Keratinocyte (primary cell): ENCODE data around the gene FASTKD1. TPM values are rescaled to one million over a fixed set of nuclear protein-coding genes. Genes with fewer than 3 reads are reported as not detected.
"Not testable (repeated sequence)": the region's sequence is repeated elsewhere in the genome, so short reads cannot be mapped to it uniquely, and the experiment has no call there.

Source experiments
- DNase-seq: peaks from one replicate; pipeline ENCODE4 v3.0.0-alpha.2; 2011; ENCODE audit warnings: low read depth, missing footprints, low spot score
- FAIRE-seq: peaks from 2 replicates; lab custom pipeline; 2011; peaks lifted over from hg19 to GRCh38; lab: Jason Lieb, UNC
- H2AFZ ChIP-seq: 2 replicates; pipeline ENCODE4 v1.6.0; 2012; ENCODE audit warnings: low read length, control low read depth, inconsistent platforms; ENCODE audit not compliant: control insufficient read depth
- H3K27ac ChIP-seq: 2 replicates; pipeline ENCODE4 v1.5.1; 2011; ENCODE audit warnings: low read length; ENCODE audit not compliant: control insufficient read depth, insufficient read depth
- H3K27me3 ChIP-seq: 3 replicates; pipeline ENCODE4 v1.6.0; 2011; ENCODE audit warnings: low read length; ENCODE audit not compliant: control insufficient read depth, insufficient read depth; ENCODE audit errors: extremely low read depth
- H3K36me3 ChIP-seq, 2 experiments: 2 replicates in 1 of 2; 3 replicates in 1 of 2; pipeline ENCODE4 v1.5.1; 2011; ENCODE audit warnings: low read length in 2 of 2, mild to moderate bottlenecking in 1 of 2; ENCODE audit not compliant: control insufficient read depth in 2 of 2, insufficient read depth in 2 of 2; ENCODE audit errors: extremely low read depth in 1 of 2
- H3K4me1 ChIP-seq: 3 replicates; pipeline ENCODE4 v1.5.1; 2011; ENCODE audit warnings: low read length; ENCODE audit not compliant: control insufficient read depth, insufficient read depth; ENCODE audit errors: extremely low read depth
- H3K4me2 ChIP-seq: 3 replicates; pipeline ENCODE4 v1.6.0; 2011; ENCODE audit warnings: low read depth, low read length; ENCODE audit not compliant: control insufficient read depth, insufficient read depth; ENCODE audit errors: extremely low read depth
- H3K4me3 ChIP-seq, 3 experiments: fragments of 200-600 bp in 1 of 3; sonication (generic) in 1 of 3; 2 replicates in 2 of 3; 3 replicates in 1 of 3; pipeline ENCODE4 v1.5.1; 2011 to 2016; ENCODE audit warnings: low read length in 3 of 3, mild to moderate bottlenecking in 3 of 3, control low read depth in 2 of 3, inconsistent platforms in 1 of 3, low read depth in 1 of 3, mixed read lengths in 1 of 3, mixed run types in 1 of 3, moderate library complexity in 1 of 3; ENCODE audit not compliant: control insufficient read depth in 2 of 3, insufficient read depth in 2 of 3; ENCODE audit errors: extremely low read depth in 1 of 3
- H3K79me2 ChIP-seq: 2 replicates; pipeline ENCODE4 v1.6.0; 2012; ENCODE audit warnings: low read length; ENCODE audit not compliant: control insufficient read depth, insufficient read depth
- H3K9ac ChIP-seq: 3 replicates; pipeline ENCODE4 v1.6.0; 2011; ENCODE audit warnings: low read length; ENCODE audit not compliant: control insufficient read depth, insufficient read depth; ENCODE audit errors: extremely low read depth
- H3K9me1 ChIP-seq: 3 replicates; pipeline ENCODE4 v1.6.0; 2011; ENCODE audit warnings: low read length; ENCODE audit not compliant: control insufficient read depth, insufficient read depth; ENCODE audit errors: extremely low read depth
- H3K9me3 ChIP-seq: 2 replicates; pipeline ENCODE4 v1.5.1; 2012; ENCODE audit warnings: low read depth, low read length; ENCODE audit not compliant: control insufficient read depth
- H4K20me1 ChIP-seq: 3 replicates; pipeline ENCODE4 v1.6.0; 2011; ENCODE audit warnings: low read length; ENCODE audit not compliant: control insufficient read depth, insufficient read depth; ENCODE audit errors: extremely low read depth
- EZH2 ChIP-seq: IDR thresholded peaks from one replicate; pipeline ENCODE4 v1.6.1; 2012; ENCODE audit warnings: inconsistent platforms, mild to moderate bottlenecking, low read length, moderate library complexity
- dilution Hi-C: fragments of 300-500 bp; cut with MboI; formaldehyde crosslinking; loops from one replicate; pipeline ENCODE4 v1.7.0; 2020; ENCODE audit warnings: low sequenced_read_pairs; ENCODE audit not compliant: extremely low pct_ligation_motif_present
- polyA plus RNA-seq, 5 experiments: library from polyadenylated mRNA; depleted of rRNA in 3 of 5; stranded (reverse) in 3 of 5; stranded (forward) in 1 of 5; unstranded in 1 of 5; fragments of >200 nt; gene quantifications; 1 replicate in 1 of 5; 2 replicates in 3 of 5; 3 replicates in 1 of 5; pipeline versions ENCODE4 v1.2.1 to v1.2.3, GENCODE V29; 2011 to 2012; ENCODE audit warnings: missing spikeins in 2 of 5, low read depth in 1 of 5, low replicate concordance in 1 of 5
- TF ChIP-seq, protein P1 (sequence below), 3 experiments: IDR thresholded peaks in 1 of 3; conservative IDR thresholded peaks in 1 of 3; optimal IDR thresholded peaks in 1 of 3; 2 replicates in 2 of 3; 3 replicates in 1 of 3; pipeline versions ENCODE3 to v1.5.1; 2011; ENCODE audit warnings: low read length in 3 of 3, mild to moderate bottlenecking in 3 of 3, moderate library complexity in 2 of 3, control low read depth in 1 of 3, inconsistent platforms in 1 of 3; ENCODE audit not compliant: insufficient read depth in 2 of 3; ENCODE audit errors: extremely low read depth in 1 of 3

The FASTKD1 gene
- polyA plus RNA-seq, 1 donor (not counting 4 experiments of a cell fraction or from before 2014, with no cell fraction given), result 41.7 TPM

- no peaks in the 10 kb centered on the region for H3K9me1 ChIP-seq
- no peaks in the 10 kb centered on the region for H3K9me3 ChIP-seq
- no peak overlapping the region for H3K9ac ChIP-seq
- DNase-seq (no peak), FAIRE-seq (no peak)
- no peak overlapping the region for H2AFZ ChIP-seq
- no peak overlapping the region for H3K4me2 ChIP-seq
- no peaks in the 10 kb centered on the region for H3K79me2 ChIP-seq
- no peaks in the 10 kb centered on the region for H3K36me3 ChIP-seq
- no peak overlapping the region for H3K27ac ChIP-seq
- H3K4me1 ChIP-seq, result no peaks in the 10 kb centered on the region
- no peak overlapping the region for H3K4me3 ChIP-seq
- H4K20me1 ChIP-seq, result no peaks in the 10 kb centered on the region
- dilution Hi-C loops, result no loop called here
- no peaks in the 10 kb centered on the region for H3K27me3 ChIP-seq
- TF ChIP-seq, protein P1, sequence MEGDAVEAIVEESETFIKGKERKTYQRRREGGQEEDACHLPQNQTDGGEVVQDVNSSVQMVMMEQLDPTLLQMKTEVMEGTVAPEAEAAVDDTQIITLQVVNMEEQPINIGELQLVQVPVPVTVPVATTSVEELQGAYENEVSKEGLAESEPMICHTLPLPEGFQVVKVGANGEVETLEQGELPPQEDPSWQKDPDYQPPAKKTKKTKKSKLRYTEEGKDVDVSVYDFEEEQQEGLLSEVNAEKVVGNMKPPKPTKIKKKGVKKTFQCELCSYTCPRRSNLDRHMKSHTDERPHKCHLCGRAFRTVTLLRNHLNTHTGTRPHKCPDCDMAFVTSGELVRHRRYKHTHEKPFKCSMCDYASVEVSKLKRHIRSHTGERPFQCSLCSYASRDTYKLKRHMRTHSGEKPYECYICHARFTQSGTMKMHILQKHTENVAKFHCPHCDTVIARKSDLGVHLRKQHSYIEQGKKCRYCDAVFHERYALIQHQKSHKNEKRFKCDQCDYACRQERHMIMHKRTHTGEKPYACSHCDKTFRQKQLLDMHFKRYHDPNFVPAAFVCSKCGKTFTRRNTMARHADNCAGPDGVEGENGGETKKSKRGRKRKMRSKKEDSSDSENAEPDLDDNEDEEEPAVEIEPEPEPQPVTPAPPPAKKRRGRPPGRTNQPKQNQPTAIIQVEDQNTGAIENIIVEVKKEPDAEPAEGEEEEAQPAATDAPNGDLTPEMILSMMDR (optimal IDR thresholded peaks at IDR 0.05 in 1 of 3, IDR thresholded peaks at IDR 0.05 in 1 of 3, conservative IDR thresholded peaks at IDR 0.05 in 1 of 3; ENCODE audit: extremely low read depth in 1 of 3, insufficient read depth in 2 of 3, low read length in 3 of 3), result no peak
- TF ChIP-seq EZH2, result no peak
Measured at GRCh38 chr2:169523681-169524080, 50.0 kb downstream of the FASTKD1 start.

DNA sequence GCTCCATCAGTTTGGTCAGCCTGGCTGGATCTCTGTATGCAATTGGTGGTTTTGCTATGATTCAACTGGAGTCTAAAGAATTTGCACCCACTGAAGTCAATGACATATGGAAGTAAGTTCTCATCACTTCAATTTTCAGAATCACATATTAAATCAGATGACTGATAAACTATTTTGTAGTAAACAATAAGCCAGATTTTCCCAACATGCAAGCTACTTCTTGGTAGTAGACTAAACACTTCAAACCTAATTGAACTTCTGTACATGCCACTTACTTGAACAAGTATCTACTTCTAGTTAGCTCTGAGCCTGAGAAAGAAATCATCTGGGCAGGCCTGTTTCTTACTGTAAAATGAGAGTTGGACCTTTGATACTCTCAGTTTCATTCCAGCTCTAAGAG lies 52.8 kb downstream of the FASTKD1 start:
- H3K4me3 ChIP-seq, result no peak overlapping the region
- H3K27me3 ChIP-seq, result no peaks in the 10 kb centered on the region
- no peaks in the 10 kb centered on the region for H3K36me3 ChIP-seq
- no peaks in the 10 kb centered on the region for H3K4me1 ChIP-seq
- H3K79me2 ChIP-seq, result no peaks in the 10 kb centered on the region
- TF ChIP-seq, protein P1 (optimal IDR thresholded peaks at IDR 0.05 in 1 of 3, IDR thresholded peaks at IDR 0.05 in 1 of 3, conservative IDR thresholded peaks at IDR 0.05 in 1 of 3; ENCODE audit: extremely low read depth in 1 of 3, insufficient read depth in 2 of 3, low read length in 3 of 3), result no peak
- no peak for TF ChIP-seq EZH2
- no peak overlapping the region for H3K27ac ChIP-seq
- no peak overlapping the region for H3K4me2 ChIP-seq
- no peaks in the 10 kb centered on the region for H4K20me1 ChIP-seq
- dilution Hi-C loops, result no loop called here
- no peaks in the 10 kb centered on the region for H3K9me3 ChIP-seq
- H3K9ac ChIP-seq, result no peak overlapping the region
- no peak for FAIRE-seq
- H2AFZ ChIP-seq, result no peak overlapping the region
- no peak for DNase-seq
- no peaks in the 10 kb centered on the region for H3K9me1 ChIP-seq

GRCh38 chr2:169516488-169516995 lies 57.1 kb downstream of the FASTKD1 start:
- H3K9ac ChIP-seq, DNase-seq, H3K79me2 ChIP-seq, H2AFZ ChIP-seq, H3K36me3 ChIP-seq, dilution Hi-C loops, H3K9me1 ChIP-seq, H3K9me3 ChIP-seq, H3K27ac ChIP-seq, H3K27me3 ChIP-seq, FAIRE-seq, H4K20me1 ChIP-seq, H3K4me2 ChIP-seq, H3K4me1 ChIP-seq, H3K4me3 ChIP-seq: not testable (repeated sequence)

GRCh38 chr2:169514758-169515157 lies 58.9 kb downstream of the FASTKD1 start:
- H3K79me2 ChIP-seq, H3K9me1 ChIP-seq, H3K27ac ChIP-seq, H3K4me2 ChIP-seq, H2AFZ ChIP-seq, H4K20me1 ChIP-seq, H3K36me3 ChIP-seq, H3K4me1 ChIP-seq, FAIRE-seq, DNase-seq, H3K9me3 ChIP-seq, H3K9ac ChIP-seq, H3K4me3 ChIP-seq, dilution Hi-C loops, H3K27me3 ChIP-seq: not testable (repeated sequence)
